Measurements from ENCODE around the gene PHC3.

DNA sequence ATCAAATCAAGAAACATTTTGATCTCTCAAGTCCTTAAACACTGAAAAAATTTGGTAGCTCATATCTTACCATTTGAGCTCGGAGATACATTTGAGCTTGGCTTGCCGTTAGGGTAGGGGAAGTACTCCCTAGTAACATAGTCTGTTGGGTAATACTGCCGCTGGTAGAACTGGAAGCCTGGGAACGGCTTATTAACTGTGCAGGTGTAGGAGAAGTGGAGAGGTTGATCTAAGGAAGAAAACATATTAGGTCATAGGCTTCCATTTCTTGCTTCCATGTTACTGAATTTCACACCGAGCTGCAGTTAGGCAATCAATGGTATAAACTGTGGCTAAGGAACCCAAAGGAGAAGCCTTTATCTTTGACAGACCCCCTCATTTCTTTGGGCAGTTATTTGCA lies 32.5 kb downstream of the PHC3 start:
- TF ChIP-seq CTCF (conservative IDR thresholded peaks at IDR 0.05; ENCODE audit: low read depth, low read length) (no peak), EZH2 (IDR thresholded peaks at IDR 0.05; ENCODE audit: borderline replicate concordance, low read depth, low read length, poor library complexity, severe bottlenecking) (no peak)
